ENCODE data around the gene KLHL26. TPM values are rescaled to one million over a fixed set of nuclear protein-coding genes. Genes with fewer than 3 reads are reported as not detected.
"Not testable (repeated sequence)": the region's sequence is repeated elsewhere in the genome, so short reads cannot be mapped to it uniquely, and the experiment has no call there.

The KLHL26 gene
- 1 to 10 TPM in 11 of 12 donors, not detected in 1; 2.8 to 8.5 (median 3.8) TPM for polyA plus RNA-seq (ENCODE audit: insufficient read length in 12 of 12)
- long read RNA-seq, donor 1, full-length matches to known transcripts: 1 of 1 reads
- long read RNA-seq, donor 1, partial matches to known transcripts: 0 of 1 reads
- long read RNA-seq, donor 1, other reads (novel, unspliced or antisense): 0 of 1 reads
- long read RNA-seq, donor 2, full-length matches to known transcripts: 1 of 1 reads
- long read RNA-seq, donor 2, partial matches to known transcripts: 0 of 1 reads
- long read RNA-seq, donor 2, other reads (novel, unspliced or antisense): 0 of 1 reads
- long read RNA-seq, donor 3: 0 reads
- long read RNA-seq, donor 4: 0 reads
- long read RNA-seq, donor 5, full-length matches to known transcripts: 1 of 1 reads
- long read RNA-seq, donor 5, partial matches to known transcripts: 0 of 1 reads
- long read RNA-seq, donor 5, other reads (novel, unspliced or antisense): 0 of 1 reads
- long read RNA-seq, donor 6: 0 reads
- long read RNA-seq, donor 7: 0 reads
- long read RNA-seq, donor 8, full-length matches to known transcripts: 1 of 1 reads
- long read RNA-seq, donor 8, partial matches to known transcripts: 0 of 1 reads
- long read RNA-seq, donor 8, other reads (novel, unspliced or antisense): 0 of 1 reads
- long read RNA-seq, donor 9: 0 reads
- long read RNA-seq, donor 10, full-length matches to known transcripts: 1 of 1 reads
- long read RNA-seq, donor 10, partial matches to known transcripts: 0 of 1 reads
- long read RNA-seq, donor 10, other reads (novel, unspliced or antisense): 0 of 1 reads
- long read RNA-seq, donor 11: 0 reads

- no peak for DNase-seq
Measured at GRCh38 chr19:18636969-18637629, at the start of gene KLHL26. TSS of gene KLHL26 (plus strand) at chr19:18637028. CDS start at chr19:18637055, 27 bp downstream.

GRCh38 chr19:18587561-18587960, 49.3 kb upstream of the KLHL26 start:
- no peak for DNase-seq

GRCh38 chr19:18587962-18588610, 48.7 kb upstream of the KLHL26 start:
- DNase-seq: no peak

GRCh38 chr19:18588611-18589379, 48.0 kb upstream of the KLHL26 start, which contains the start of gene REX1BD:
TSS of gene REX1BD (plus strand) at chr19:18588798. CDS start at chr19:18588802, 4 bp downstream.
- DNase-seq: peak; percentile 89

GRCh38 chr19:18589380-18590272, 47.2 kb upstream of the KLHL26 start:
- peak; percentile 67 for DNase-seq

GRCh38 chr19:18590273-18591272, 46.3 kb upstream of the KLHL26 start:
- DNase-seq: peak; percentile 88

- DNase-seq: no peak
Measured at GRCh38 chr19:18591735-18592385, 45.0 kb upstream of the KLHL26 start.

- DNase-seq: not testable (repeated sequence)
Measured at GRCh38 chr19:18592732-18593131, 44.1 kb upstream of the KLHL26 start.

GRCh38 chr19:18593367-18594095, 43.3 kb upstream of the KLHL26 start:
- DNase-seq: no peak

GRCh38 chr19:18594096-18594823, 42.6 kb upstream of the KLHL26 start:
- DNase-seq: peak; percentile 83

- DNase-seq: no peak
Measured at GRCh38 chr19:18594824-18595373, 41.9 kb upstream of the KLHL26 start.

- no peak for DNase-seq
Measured at GRCh38 chr19:18595475-18595874, 41.4 kb upstream of the KLHL26 start.

- no peak for DNase-seq
Measured at GRCh38 chr19:18596752-18597157, 40.1 kb upstream of the KLHL26 start.

GRCh38 chr19:18597809-18598660, 38.8 kb upstream of the KLHL26 start:
- DNase-seq: no peak

- DNase-seq: no peak
Measured at GRCh38 chr19:18599485-18599884, 37.3 kb upstream of the KLHL26 start.
